Panc1 (cell line): ENCODE results near the gene LINC00305.

Experiments
- POLR2AphosphoS5 ChIP-seq: IDR thresholded peaks from 2 replicates; pipeline ENCODE4 v1.6.1; 2012; ENCODE audit warnings: mild to moderate bottlenecking, low read depth, low read length, moderate library complexity
- SIN3A ChIP-seq: IDR thresholded peaks from 2 replicates; pipeline ENCODE4 v1.6.1; 2012; ENCODE audit warnings: low read depth, mild to moderate bottlenecking, low read length, moderate library complexity, borderline replicate concordance; ENCODE audit not compliant: insufficient read depth
- TF ChIP-seq, protein P1 (sequence below): fragments of 450-650 bp; IDR thresholded peaks from 2 replicates; pipeline ENCODE4 v1.5.1; 2017; ENCODE audit warnings: mild to moderate bottlenecking
- TF ChIP-seq, protein P2 (sequence below), 2 experiments: IDR thresholded peaks; 2 replicates each; pipeline ENCODE4 v1.6.1; 2011 to 2012; ENCODE audit warnings: low read depth in 2 of 2, control low read depth in 1 of 2, low read length in 1 of 2, mild to moderate bottlenecking in 1 of 2, moderate library complexity in 1 of 2; ENCODE audit not compliant: insufficient read depth in 1 of 2

DNA sequence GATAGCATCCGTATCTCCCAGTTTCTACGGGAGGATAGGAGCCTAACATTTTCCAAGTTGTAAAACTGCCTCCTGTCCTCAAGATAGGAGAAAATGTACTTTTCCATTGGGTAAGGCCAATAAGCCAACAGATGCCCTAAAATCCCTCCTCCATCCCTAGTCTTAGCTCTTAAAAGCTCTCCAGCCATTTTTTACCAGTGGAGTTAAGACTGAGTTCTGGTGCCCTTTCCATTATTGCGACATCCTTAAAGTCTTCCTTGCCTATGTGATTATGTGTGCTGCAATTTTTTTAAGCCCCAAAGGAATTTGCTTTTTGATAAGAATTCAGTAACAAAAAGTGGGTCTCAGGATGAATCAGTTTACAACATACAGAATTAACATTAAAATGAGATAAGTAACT, 33.0 kb downstream of the LINC00305 start:
- TF ChIP-seq, protein P1, sequence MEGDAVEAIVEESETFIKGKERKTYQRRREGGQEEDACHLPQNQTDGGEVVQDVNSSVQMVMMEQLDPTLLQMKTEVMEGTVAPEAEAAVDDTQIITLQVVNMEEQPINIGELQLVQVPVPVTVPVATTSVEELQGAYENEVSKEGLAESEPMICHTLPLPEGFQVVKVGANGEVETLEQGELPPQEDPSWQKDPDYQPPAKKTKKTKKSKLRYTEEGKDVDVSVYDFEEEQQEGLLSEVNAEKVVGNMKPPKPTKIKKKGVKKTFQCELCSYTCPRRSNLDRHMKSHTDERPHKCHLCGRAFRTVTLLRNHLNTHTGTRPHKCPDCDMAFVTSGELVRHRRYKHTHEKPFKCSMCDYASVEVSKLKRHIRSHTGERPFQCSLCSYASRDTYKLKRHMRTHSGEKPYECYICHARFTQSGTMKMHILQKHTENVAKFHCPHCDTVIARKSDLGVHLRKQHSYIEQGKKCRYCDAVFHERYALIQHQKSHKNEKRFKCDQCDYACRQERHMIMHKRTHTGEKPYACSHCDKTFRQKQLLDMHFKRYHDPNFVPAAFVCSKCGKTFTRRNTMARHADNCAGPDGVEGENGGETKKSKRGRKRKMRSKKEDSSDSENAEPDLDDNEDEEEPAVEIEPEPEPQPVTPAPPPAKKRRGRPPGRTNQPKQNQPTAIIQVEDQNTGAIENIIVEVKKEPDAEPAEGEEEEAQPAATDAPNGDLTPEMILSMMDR: no peak
- TF ChIP-seq, protein P2, sequence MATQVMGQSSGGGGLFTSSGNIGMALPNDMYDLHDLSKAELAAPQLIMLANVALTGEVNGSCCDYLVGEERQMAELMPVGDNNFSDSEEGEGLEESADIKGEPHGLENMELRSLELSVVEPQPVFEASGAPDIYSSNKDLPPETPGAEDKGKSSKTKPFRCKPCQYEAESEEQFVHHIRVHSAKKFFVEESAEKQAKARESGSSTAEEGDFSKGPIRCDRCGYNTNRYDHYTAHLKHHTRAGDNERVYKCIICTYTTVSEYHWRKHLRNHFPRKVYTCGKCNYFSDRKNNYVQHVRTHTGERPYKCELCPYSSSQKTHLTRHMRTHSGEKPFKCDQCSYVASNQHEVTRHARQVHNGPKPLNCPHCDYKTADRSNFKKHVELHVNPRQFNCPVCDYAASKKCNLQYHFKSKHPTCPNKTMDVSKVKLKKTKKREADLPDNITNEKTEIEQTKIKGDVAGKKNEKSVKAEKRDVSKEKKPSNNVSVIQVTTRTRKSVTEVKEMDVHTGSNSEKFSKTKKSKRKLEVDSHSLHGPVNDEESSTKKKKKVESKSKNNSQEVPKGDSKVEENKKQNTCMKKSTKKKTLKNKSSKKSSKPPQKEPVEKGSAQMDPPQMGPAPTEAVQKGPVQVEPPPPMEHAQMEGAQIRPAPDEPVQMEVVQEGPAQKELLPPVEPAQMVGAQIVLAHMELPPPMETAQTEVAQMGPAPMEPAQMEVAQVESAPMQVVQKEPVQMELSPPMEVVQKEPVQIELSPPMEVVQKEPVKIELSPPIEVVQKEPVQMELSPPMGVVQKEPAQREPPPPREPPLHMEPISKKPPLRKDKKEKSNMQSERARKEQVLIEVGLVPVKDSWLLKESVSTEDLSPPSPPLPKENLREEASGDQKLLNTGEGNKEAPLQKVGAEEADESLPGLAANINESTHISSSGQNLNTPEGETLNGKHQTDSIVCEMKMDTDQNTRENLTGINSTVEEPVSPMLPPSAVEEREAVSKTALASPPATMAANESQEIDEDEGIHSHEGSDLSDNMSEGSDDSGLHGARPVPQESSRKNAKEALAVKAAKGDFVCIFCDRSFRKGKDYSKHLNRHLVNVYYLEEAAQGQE (IDR thresholded peaks at IDR 0.05; ENCODE audit: insufficient read depth in 1 of 2, low read depth in 2 of 2, low read length in 1 of 2): no peak
- TF ChIP-seq SIN3A: no peak
- TF ChIP-seq POLR2AphosphoS5: no peak
